Peyer's patch (tissue), 4 donors: ENCODE data around the gene PSMG4. TPM values are rescaled to one million over a fixed set of nuclear protein-coding genes. Genes with fewer than 3 reads are reported as not detected.

ENCODE experiments used
- DNase-seq, 3 donors: peaks; one replicate each; pipeline ENCODE4 v3.0.0-alpha.2; 2017 to 2019
- H3K27ac ChIP-seq, 4 donors: fragments of 200-600 bp; sonication (generic); one replicate each; pipeline ENCODE4 v1.5.1; 2016 to 2019
- H3K27me3 ChIP-seq, 2 donors: fragments of 200-600 bp; sonication (generic); one replicate each; pipeline ENCODE4 v1.5.1; 2019
- H3K36me3 ChIP-seq, 3 donors: fragments of 200-600 bp; sonication (generic); one replicate each; pipeline ENCODE4 v1.5.1; 2016 to 2019
- H3K4me1 ChIP-seq, 4 donors: fragments of 200-600 bp; sonication (generic); one replicate each; pipeline ENCODE4 v1.5.1; 2016 to 2019
- H3K4me3 ChIP-seq, 4 donors: fragments of 200-600 bp; sonication (generic); 1 replicate in 3 of 4; 2 replicates in 1 of 4; pipeline ENCODE4 v1.5.1; 2016 to 2019; ENCODE audit warnings: mild to moderate bottlenecking in 1 of 4
- H3K9me3 ChIP-seq, 4 donors: fragments of 200-600 bp; sonication (generic); one replicate each; pipeline ENCODE4 v1.5.1; 2016 to 2019; ENCODE audit warnings: mild to moderate bottlenecking in 1 of 4
- CTCF ChIP-seq, 6 experiments: fragments of 450-650 bp in 4 of 6; fragments of 200-600 bp in 2 of 6; sonication (generic) in 1 of 6; IDR thresholded peaks; one replicate each; pipeline ENCODE4 v1.5.1; 2017 to 2019; ENCODE audit warnings: antibody characterized with exemption in 6 of 6, mild to moderate bottlenecking in 3 of 6, moderate library complexity in 1 of 6
- POLR2A ChIP-seq, 2 donors: fragments of 450-650 bp; IDR thresholded peaks; one replicate each; pipeline ENCODE4 v1.5.1; 2017; ENCODE audit warnings: antibody characterized with exemption in 2 of 2, mild to moderate bottlenecking in 2 of 2, moderate library complexity in 2 of 2
- total RNA-seq, 4 donors: library from RNA; depleted of rRNA; stranded (reverse); fragments of >200 nt; gene quantifications; one replicate each; pipeline ENCODE4 v1.1.0, GENCODE V29; 2016

Gene PSMG4
- total RNA-seq, 4 donors from 2014 or later: 6.6 to 16.8 (median 15.9) TPM

DNA sequence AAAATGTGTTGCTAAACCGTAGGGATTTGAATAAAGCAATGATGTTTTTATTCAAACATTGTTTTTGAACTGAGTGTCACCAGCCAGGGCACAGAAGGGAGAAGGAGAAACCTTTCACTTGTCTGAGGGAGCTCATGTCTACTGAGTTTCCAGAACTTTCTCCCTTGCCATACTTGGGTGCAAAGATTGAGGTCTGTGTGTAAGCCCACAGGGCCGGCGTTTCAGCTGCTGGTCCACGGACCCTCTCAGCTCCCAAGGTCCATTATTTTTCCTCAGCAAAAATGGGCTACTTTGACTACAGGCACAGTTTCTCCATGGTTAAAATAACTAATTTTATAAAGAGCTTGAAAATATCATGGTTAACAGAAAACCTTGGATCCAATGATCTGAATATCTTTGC is 32.6 kb downstream of the PSMG4 start:
- peak in 1 of 3 donors; percentile 3 for DNase-seq
- Histone ChIP-seq H3K27me3 (no peaks in the 10 kb centered on the region), H3K4me1 (peaks cover 0 to 8% (median 0%) of the 10 kb centered on the region in 4 donors), H3K4me3 (no peak overlapping the region), H3K9me3 (no peaks in the 10 kb centered on the region), H3K27ac (no peak overlapping the region), H3K36me3 (peaks cover 0 to 48% (median 0%) of the 10 kb centered on the region in 3 donors)
- TF ChIP-seq CTCF (IDR thresholded peaks at IDR 0.05) (no peak), POLR2A (IDR thresholded peaks at IDR 0.05) (no peak)

DNA sequence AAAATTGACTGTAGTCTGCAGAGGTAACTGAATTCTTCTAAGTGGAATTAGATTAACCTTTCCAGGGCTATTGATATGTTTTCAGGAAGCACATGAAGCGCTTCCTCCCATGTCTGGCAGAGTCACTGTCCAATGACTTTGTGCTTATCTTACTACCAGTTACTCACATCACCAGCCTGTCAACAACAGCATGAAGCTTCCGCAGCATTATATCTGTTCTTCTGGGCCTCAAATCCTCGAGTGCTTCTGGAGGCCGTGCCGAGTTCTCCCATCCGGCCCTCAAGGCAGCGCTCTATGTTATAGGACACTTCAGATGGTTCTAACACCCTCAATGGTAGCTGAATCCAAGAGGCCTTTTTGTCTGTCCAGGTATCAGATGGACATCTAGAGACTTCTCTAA is 33.2 kb downstream of the PSMG4 start:
- no peak overlapping the region for H3K27ac ChIP-seq
- H3K9me3 ChIP-seq: no peaks in the 10 kb centered on the region
- DNase-seq: no peak
- peaks cover 0 to 47% (median 0%) of the 10 kb centered on the region in 3 donors for H3K36me3 ChIP-seq
- H3K27me3 ChIP-seq: no peaks in the 10 kb centered on the region
- no peak for TF ChIP-seq POLR2A (IDR thresholded peaks at IDR 0.05)
- no peak for TF ChIP-seq CTCF (IDR thresholded peaks at IDR 0.05)
- no peak overlapping the region for H3K4me3 ChIP-seq
- peaks cover 0 to 8% (median 0%) of the 10 kb centered on the region in 4 donors for H3K4me1 ChIP-seq

- H3K4me1 ChIP-seq: peaks cover 0 to 8% (median 0%) of the 10 kb centered on the region in 4 donors
- H3K9me3 ChIP-seq: no peaks in the 10 kb centered on the region
- peak in 2 of 3 donors; percentile 34 to 41 for DNase-seq
- peaks cover 0 to 49% (median 0%) of the 10 kb centered on the region in 3 donors for H3K36me3 ChIP-seq
- H3K27me3 ChIP-seq: no peaks in the 10 kb centered on the region
- no peak overlapping the region for H3K27ac ChIP-seq
- no peak overlapping the region for H3K4me3 ChIP-seq
- no peak for TF ChIP-seq CTCF (IDR thresholded peaks at IDR 0.05)
- no peak for TF ChIP-seq POLR2A (IDR thresholded peaks at IDR 0.05)
Observed at GRCh38 chr6:3292431-3293197, 33.9 kb downstream of the PSMG4 start.

- peak in 2 of 3 donors; percentile 32 to 36 for DNase-seq
- Histone ChIP-seq H3K27me3 (no peaks in the 10 kb centered on the region), H3K36me3 (peaks cover 0 to 52% (median 0%) of the 10 kb centered on the region in 3 donors), H3K27ac (no peak overlapping the region), H3K9me3 (no peaks in the 10 kb centered on the region), H3K4me3 (no peak overlapping the region), H3K4me1 (peaks cover 0 to 8% (median 0%) of the 10 kb centered on the region in 4 donors)
- no peak for TF ChIP-seq POLR2A (IDR thresholded peaks at IDR 0.05)
- TF ChIP-seq CTCF (IDR thresholded peaks at IDR 0.05): no peak
Observed at GRCh38 chr6:3293271-3294155, 34.8 kb downstream of the PSMG4 start.

- TF ChIP-seq CTCF (IDR thresholded peaks at IDR 0.05) (no peak), POLR2A (IDR thresholded peaks at IDR 0.05) (no peak)
- Histone ChIP-seq H3K27ac (no peak overlapping the region), H3K4me3 (no peak overlapping the region), H3K4me1 (peaks cover 0 to 8% (median 0%) of the 10 kb centered on the region in 4 donors), H3K9me3 (no peaks in the 10 kb centered on the region), H3K27me3 (no peaks in the 10 kb centered on the region), H3K36me3 (peaks cover 0 to 45% (median 0%) of the 10 kb centered on the region in 3 donors)
- DNase-seq: peak in 2 of 3 donors; percentile 11
Observed at GRCh38 chr6:3294396-3294795, 35.6 kb downstream of the PSMG4 start.
